ENCODE results near the gene NHSL1. TPM values are rescaled to one million over a fixed set of nuclear protein-coding genes. Genes with fewer than 3 reads are reported as not detected.

The NHSL1 gene
- total and polyA plus RNA-seq, 2 donors (not counting 3 experiments of a cell fraction or from before 2014, with no cell fraction given): 24.8 to 55.0 TPM

DNA sequence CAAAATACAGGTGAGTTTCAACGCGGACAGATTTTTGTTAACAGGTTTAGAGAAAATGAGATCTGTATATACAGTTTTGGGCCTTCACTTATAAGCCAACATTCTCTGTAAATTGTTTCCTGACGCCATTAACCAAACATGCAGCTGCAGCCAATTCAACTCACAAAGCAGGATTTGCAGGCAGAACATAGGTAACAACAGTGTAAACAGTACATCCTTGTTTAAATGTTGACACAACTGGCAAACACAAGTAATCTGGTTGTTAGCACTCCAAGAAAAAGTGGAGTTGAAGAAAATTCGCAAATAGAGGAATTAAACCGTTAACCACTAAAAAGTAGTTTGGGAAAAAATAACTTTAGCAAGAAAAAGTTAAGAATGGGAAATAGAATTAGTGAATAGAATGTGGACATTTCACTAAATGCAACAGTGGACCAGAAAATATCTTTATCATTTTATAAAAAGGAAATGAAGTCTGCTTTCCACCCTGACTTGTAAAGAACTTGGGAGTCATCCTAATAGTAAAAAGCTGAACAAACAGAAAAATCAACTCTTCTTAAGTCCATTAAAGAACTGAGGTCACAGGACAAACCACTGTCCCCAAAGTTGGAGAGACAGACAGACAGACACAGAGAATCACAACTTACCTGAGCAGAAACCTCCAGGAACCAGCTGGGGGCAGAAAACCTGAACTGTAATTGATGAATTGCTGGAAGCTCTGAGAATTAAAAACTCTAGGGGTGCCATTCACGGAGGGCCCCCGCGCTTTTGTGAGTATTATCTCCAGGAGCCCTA lies 111.5 kb downstream of the NHSL1 start:
- ChIA-PET POLR2A (no interaction called here), CTCF (interaction anchor here (1.1 kb wide), 1 partner anchor 11 kb away, joined by 3 read pairs; no protein-coding TSS in a partner anchor)
- H3K9ac ChIP-seq (replicated peaks; ENCODE audit: extremely low read depth, insufficient read depth, low read length): no peak overlapping the region
- H3K27ac ChIP-seq (ENCODE audit: insufficient read depth, low read depth, low read length): no peak overlapping the region
- H3K27me3 ChIP-seq (ENCODE audit: control insufficient read depth in 2 of 2, insufficient read depth in 2 of 2, low read length in 2 of 2): no peaks in the 10 kb centered on the region
- BruUV-seq (replicated peaks): no TSS peak
- H2AFZ ChIP-seq (ENCODE audit: low read depth, low read length): no peak overlapping the region
- TF ChIP-seq GATA2 (IDR thresholded peaks at IDR 0.05; ENCODE audit: insufficient read depth, insufficient read length, low read depth, low read length): no peak
- no peak for TF ChIP-seq MYC (IDR thresholded peaks at IDR 0.05; ENCODE audit: low read depth, low read length)
- H3K4me3 ChIP-seq (replicated peaks in 1 of 3; ENCODE audit: insufficient read depth in 1 of 3, low read depth in 1 of 3, low read length in 3 of 3): no peak overlapping the region
- intact Hi-C loops (cut with micrococcal nuclease) (no loop called here), dilution Hi-C loops (cut with MboI; ENCODE audit: extremely low pct_ligation_motif_present, low sequenced_read_pairs) (no loop called here)
- H3K4me2 ChIP-seq (ENCODE audit: insufficient read depth, low read length): no peak overlapping the region
- FAIRE-seq (no peak), DNase-seq (ENCODE audit: low read depth, low spot score) (no peak)
- H3K4me1 ChIP-seq (ENCODE audit: control insufficient read depth, extremely low read depth, insufficient read depth, low read length): no peaks in the 10 kb centered on the region
- no peaks in the 10 kb centered on the region for H3K9me3 ChIP-seq (replicated peaks; ENCODE audit: control insufficient read depth, insufficient read depth, low read length)
- no peaks in the 10 kb centered on the region for H3K36me3 ChIP-seq (ENCODE audit: control insufficient read depth in 2 of 2, extremely low read depth in 1 of 2, insufficient read depth in 2 of 2, low read length in 2 of 2)
- H3K79me2 ChIP-seq (ENCODE audit: control insufficient read depth, insufficient read depth, low read length): no peaks in the 10 kb centered on the region
- H3K9me1 ChIP-seq (replicated peaks; ENCODE audit: control insufficient read depth, extremely low read depth, insufficient read depth, low read length): peaks cover 2% of the 10 kb centered on the region
- H4K20me1 ChIP-seq (replicated peaks; ENCODE audit: control insufficient read depth, extremely low read depth, insufficient read depth, low read length): no peaks in the 10 kb centered on the region

DNA sequence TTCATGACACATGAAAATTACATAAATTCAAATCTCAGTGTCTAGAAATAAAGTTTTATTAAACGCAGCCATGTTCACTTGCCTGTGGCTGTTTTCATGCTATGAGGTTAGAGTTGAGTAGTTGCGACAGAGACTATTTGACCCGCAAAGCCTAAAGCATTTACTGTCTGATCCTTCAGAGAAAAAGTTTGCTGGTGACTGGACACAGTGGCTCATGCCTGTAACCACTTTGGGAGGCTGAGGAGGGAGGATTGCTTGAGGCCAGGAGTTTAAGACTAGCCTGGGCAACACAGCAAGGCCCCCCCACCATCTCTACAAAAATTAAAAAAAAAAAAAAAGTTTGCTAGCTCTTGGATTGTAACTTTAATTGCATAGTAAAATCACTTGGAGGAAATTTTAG lies 112.4 kb downstream of the NHSL1 start:
- CTCF ChIA-PET: no interaction called here
- POLR2A ChIA-PET: no interaction called here
- Histone ChIP-seq H3K27ac (ENCODE audit: insufficient read depth, low read depth, low read length) (no peak overlapping the region), H4K20me1 (replicated peaks; ENCODE audit: control insufficient read depth, extremely low read depth, insufficient read depth, low read length) (no peaks in the 10 kb centered on the region), H3K4me3 (replicated peaks in 1 of 3; ENCODE audit: insufficient read depth in 1 of 3, low read depth in 1 of 3, low read length in 3 of 3) (no peak overlapping the region), H3K9me1 (replicated peaks; ENCODE audit: control insufficient read depth, extremely low read depth, insufficient read depth, low read length) (peaks cover 2% of the 10 kb centered on the region), H3K79me2 (ENCODE audit: control insufficient read depth, insufficient read depth, low read length) (no peaks in the 10 kb centered on the region), H3K27me3 (ENCODE audit: control insufficient read depth in 2 of 2, insufficient read depth in 2 of 2, low read length in 2 of 2) (no peaks in the 10 kb centered on the region), H3K4me1 (ENCODE audit: control insufficient read depth, extremely low read depth, insufficient read depth, low read length) (no peaks in the 10 kb centered on the region), H2AFZ (ENCODE audit: low read depth, low read length) (no peak overlapping the region), H3K9me3 (replicated peaks; ENCODE audit: control insufficient read depth, insufficient read depth, low read length) (no peaks in the 10 kb centered on the region), H3K9ac (replicated peaks; ENCODE audit: extremely low read depth, insufficient read depth, low read length) (no peak overlapping the region), H3K4me2 (ENCODE audit: insufficient read depth, low read length) (no peak overlapping the region), H3K36me3 (ENCODE audit: control insufficient read depth in 2 of 2, extremely low read depth in 1 of 2, insufficient read depth in 2 of 2, low read length in 2 of 2) (no peaks in the 10 kb centered on the region)
- BruUV-seq (replicated peaks): no TSS peak
- DNase-seq (ENCODE audit: low read depth, low spot score): no peak
- no peak for FAIRE-seq
- dilution Hi-C loops (cut with MboI; ENCODE audit: extremely low pct_ligation_motif_present, low sequenced_read_pairs) (no loop called here), intact Hi-C loops (cut with micrococcal nuclease) (no loop called here)
- no peak for TF ChIP-seq POLR2A (IDR thresholded peaks at IDR 0.05; ENCODE audit: low read depth, low read length)
- no peak for TF ChIP-seq POLR2AphosphoS5 (IDR thresholded peaks at IDR 0.05; ENCODE audit: insufficient read depth, low read depth, low read length)
- no peak for TF ChIP-seq GATA2 (IDR thresholded peaks at IDR 0.05; ENCODE audit: insufficient read depth, insufficient read length, low read depth, low read length)
- TF ChIP-seq JUN (IDR thresholded peaks at IDR 0.05; ENCODE audit: borderline replicate concordance, insufficient read depth, insufficient read length, low read depth): no peak
- TF ChIP-seq EZH2 (IDR thresholded peaks at IDR 0.05; ENCODE audit: borderline replicate concordance, low read depth, low read length, severe bottlenecking): no peak
- TF ChIP-seq, protein P1, sequence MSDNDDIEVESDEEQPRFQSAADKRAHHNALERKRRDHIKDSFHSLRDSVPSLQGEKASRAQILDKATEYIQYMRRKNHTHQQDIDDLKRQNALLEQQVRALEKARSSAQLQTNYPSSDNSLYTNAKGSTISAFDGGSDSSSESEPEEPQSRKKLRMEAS (IDR thresholded peaks at IDR 0.05; ENCODE audit: insufficient read depth, insufficient read length): no peak
- TF ChIP-seq, protein P2, sequence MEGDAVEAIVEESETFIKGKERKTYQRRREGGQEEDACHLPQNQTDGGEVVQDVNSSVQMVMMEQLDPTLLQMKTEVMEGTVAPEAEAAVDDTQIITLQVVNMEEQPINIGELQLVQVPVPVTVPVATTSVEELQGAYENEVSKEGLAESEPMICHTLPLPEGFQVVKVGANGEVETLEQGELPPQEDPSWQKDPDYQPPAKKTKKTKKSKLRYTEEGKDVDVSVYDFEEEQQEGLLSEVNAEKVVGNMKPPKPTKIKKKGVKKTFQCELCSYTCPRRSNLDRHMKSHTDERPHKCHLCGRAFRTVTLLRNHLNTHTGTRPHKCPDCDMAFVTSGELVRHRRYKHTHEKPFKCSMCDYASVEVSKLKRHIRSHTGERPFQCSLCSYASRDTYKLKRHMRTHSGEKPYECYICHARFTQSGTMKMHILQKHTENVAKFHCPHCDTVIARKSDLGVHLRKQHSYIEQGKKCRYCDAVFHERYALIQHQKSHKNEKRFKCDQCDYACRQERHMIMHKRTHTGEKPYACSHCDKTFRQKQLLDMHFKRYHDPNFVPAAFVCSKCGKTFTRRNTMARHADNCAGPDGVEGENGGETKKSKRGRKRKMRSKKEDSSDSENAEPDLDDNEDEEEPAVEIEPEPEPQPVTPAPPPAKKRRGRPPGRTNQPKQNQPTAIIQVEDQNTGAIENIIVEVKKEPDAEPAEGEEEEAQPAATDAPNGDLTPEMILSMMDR (IDR thresholded peaks at IDR 0.05; ENCODE audit: extremely low read depth in 1 of 2, insufficient read depth in 1 of 2, low read depth in 1 of 2, low read length in 2 of 2): no peak

Data from endothelial cell of umbilical vein (primary cell).